ENCODE results near the gene CDK11B. TPM values are rescaled to one million over a fixed set of nuclear protein-coding genes. Genes with fewer than 3 reads are reported as not detected.
A peak's percentile ranks its signal among the peaks of the same experiment; 100 is the strongest.
"Not testable (repeated sequence)": the region's sequence is repeated elsewhere in the genome, so short reads cannot be mapped to it uniquely, and the experiment has no call there.

Gene CDK11B
- total RNA-seq, 1 donor from 2014 or later = 27.9 TPM

DNA sequence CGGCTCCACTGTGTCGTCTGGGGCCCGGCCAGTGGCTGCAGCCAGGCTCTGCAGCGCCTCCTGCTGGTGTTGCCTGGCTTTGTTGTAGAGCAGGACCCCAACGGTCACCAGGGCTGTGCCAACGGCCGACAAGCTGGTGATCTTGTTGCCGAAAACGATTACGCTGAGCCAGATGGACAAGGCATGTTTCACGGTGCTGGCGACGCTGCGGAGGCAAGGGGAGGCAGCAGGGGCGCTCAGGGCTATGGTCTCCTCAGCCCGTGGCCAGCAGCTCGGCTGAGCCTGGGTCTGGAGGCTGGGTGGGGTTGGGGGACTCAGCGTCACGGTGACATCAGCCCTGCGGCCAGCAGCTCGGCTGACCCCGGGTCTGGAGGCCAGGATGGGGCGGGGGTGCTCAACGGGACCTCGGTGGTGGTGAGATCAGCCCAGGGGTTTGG lies 7.0 kb upstream of the CDK11B start:
- intact Hi-C loops (cut with DNase I) = no loop called here
- ATAC-seq (no peak), DNase-seq (ENCODE audit: low spot score) (peak; percentile 56)

DNA sequence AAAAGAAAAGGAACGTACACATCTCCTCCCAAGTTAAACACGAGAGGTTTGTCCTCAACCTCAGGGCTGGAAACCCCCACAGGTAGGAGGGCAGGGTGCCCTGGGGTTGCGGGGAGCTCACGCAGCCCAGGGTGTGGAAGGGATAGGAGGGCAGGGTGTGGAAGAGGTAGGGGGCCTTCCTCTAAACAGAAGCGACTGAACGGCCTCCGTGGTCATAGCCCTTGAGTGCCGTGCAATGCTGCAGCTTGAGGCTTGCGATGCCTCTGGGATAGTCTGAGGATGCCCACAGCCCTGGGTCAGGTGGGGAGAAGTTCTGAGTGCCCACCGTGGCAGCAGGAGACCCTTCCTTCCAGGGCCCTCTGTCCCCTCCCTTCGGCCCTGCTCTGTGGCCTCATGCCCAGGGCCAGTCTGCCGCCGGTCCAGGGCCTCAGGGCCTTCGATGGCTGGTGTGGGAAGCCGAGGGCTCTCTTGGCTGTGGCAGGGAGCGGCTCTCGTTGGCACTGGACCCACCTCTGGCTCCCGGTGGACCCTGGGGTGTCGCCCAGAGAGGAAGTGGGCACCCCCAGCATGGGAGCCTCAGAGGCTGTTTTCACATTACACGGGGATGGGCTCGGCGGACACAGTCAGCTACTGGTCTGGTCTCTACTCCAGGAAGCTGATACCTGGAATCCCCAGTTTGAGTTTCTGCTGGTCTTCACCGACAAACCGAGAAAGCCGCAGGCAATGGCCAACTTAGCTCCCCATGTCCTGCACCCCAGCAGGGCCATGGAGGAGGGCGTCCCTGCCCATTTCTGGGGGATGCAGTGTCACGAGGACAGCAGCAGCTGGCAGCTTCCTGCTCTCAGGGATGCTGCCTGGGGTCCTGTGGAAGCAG lies 6.4 kb upstream of the CDK11B start:
- DNase-seq (ENCODE audit: low spot score) (peak; percentile 54), ATAC-seq (no peak)
- intact Hi-C loops (cut with DNase I) = no loop called here

DNA sequence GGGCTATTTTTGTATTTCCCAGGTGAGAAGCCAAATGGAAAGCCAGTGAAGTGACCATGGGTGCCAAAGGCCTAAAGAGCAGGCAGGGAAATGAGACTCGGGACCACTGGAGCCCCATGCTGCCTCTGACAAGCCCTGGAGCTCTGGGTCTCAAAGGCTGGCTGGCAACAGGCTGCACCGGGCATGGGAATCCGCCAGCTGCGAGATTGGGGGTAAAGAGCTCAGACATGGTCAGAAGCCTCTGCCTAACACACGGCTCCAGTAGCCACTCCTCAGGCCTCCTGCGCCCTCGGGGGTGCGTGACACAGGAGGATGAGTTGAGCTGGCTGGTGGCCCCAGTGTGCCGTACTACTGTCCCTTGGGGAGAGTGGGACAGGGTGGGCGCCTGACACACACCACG lies 5.5 kb upstream of the CDK11B start:
- peak; percentile 31 for DNase-seq (ENCODE audit: low spot score)
- intact Hi-C loops (cut with DNase I); ATAC-seq: not testable (repeated sequence)

DNA sequence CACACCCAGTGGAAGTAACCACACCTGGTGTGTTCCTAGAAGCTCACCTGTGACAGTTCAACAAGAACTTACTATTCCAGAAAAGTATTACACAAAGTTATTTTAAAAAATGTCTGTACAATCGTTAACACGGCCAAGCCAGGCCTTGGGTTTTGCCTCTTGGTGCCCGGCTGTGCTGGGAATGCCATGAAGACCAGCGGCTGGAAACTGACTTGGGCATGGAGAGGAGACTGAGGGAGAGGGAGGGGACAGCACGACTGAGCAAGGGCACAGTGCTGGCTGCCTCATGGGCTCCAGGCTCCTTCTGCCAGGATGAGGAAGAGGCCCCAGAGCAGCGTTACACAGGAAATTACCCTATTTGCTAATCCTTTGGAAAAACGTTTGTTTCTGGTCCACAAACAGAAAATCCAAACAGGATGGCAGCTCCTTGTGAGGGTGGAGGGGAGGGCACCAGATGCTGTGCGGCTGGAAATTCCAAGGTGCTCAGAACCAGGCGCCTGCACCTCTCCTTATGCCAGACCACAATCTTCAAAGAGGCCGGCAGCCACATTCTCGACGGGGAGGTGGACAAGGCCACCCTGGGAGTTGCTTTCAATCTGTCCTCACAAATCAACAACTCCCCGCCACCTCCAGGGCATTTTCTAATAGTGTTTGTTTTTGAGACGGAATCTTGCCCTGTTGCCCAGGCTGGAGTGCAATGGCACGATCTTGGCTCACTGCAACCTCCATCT lies 4.2 kb upstream of the CDK11B start:
- peak; percentile 53 for DNase-seq (ENCODE audit: low spot score)
- intact Hi-C loops (cut with DNase I); ATAC-seq: not testable (repeated sequence)

DNA sequence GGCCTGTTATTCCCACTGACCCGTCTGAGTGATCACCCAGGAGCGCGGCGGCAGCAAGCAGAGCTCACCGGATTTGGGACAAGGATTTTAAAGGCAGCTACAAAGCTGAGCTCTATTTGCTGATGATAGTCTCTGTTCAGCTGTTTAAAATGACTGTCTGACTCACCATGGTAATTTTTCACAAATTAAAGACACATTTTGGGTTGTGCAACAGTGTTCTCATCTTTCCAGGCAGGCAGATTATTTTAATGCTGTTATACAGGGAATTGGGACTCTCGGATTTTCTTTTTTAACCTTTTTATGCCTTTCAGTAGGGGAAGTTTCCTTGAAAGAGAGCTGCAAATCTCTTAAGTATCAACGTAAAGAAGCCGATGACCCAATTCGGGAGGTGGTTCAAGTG lies 3.6 kb upstream of the CDK11B start:
- DNase-seq (ENCODE audit: low spot score); intact Hi-C loops (cut with DNase I): not testable (repeated sequence)
- peak; percentile 9 for ATAC-seq

DNA sequence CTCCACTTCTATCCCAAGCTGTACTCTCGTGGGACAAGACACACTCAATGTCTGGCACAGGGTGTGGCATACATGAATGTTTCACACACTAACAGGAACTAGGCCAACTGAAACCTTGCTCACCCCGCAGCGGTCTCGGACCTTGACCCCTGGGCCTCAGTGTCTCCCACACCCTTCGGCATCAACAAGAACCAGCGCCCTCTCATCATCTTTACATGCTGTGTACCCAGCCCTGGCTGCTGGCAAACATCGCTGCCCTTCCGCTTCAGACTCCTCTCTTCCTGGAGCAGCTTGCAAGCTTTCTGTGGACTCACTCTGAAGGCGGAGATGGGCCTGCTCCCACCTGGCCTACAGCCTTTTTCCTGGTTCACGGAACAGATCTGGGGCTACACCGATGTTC lies 10.5 kb downstream of the CDK11B start:
- DNase-seq (ENCODE audit: low spot score) = peak; percentile 31
- intact Hi-C loops (cut with DNase I); ATAC-seq: not testable (repeated sequence)

DNA sequence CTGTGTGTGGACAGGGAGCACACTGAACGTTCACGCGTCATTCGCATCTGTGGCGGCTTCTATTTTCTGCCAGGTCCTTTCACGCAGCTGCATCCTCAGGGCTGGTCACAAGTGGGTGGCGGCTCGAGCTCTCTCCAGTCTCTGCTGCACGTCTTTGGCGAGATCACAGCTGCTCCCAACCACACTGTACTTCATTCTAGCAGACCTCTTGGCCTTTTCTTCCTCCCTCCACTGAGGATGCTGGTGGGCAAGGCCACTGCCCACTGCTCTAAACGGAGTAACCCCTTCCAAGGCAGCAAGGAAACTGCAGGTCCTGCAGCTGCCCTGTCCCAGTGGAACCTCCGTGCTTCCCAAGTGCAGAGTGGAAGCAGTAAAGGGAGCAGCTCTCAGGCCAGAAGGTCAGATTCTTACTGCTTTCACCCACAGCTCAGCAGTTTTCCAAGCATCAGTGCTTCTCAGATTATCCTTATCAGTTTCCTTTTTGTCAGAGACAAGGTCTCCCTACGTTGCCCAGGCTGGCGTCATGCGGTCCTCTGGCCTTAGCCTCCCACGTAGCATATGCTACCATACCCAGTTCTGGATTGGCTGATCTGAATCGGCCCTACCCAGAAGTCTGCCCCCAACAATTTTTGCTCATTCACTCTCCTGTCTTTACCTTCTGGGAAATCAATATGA lies 11.1 kb downstream of the CDK11B start:
- intact Hi-C loops (cut with DNase I); ATAC-seq: not testable (repeated sequence)
- DNase-seq (ENCODE audit: low spot score) = peak; percentile 42

DNA sequence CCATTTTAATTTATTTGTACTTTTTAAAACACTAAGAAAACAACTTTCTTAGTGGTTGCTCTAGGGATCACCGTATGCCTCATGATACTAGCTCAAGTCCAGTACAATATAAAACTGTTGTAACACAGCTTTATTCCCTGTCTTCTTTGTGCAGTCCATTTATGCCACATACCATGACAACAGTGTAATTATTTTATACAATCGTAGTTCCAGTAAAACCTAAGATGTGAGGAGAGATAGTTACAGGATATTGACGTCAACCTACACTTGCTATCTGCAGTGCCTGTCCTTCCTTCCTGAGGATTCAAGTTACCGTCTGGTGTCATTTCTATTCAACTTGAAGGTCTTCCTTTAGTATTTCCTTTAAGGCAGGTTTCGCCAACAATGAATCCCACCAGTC lies 12.5 kb downstream of the CDK11B start:
- ATAC-seq; DNase-seq (ENCODE audit: low spot score); intact Hi-C loops (cut with DNase I): not testable (repeated sequence)

DNA sequence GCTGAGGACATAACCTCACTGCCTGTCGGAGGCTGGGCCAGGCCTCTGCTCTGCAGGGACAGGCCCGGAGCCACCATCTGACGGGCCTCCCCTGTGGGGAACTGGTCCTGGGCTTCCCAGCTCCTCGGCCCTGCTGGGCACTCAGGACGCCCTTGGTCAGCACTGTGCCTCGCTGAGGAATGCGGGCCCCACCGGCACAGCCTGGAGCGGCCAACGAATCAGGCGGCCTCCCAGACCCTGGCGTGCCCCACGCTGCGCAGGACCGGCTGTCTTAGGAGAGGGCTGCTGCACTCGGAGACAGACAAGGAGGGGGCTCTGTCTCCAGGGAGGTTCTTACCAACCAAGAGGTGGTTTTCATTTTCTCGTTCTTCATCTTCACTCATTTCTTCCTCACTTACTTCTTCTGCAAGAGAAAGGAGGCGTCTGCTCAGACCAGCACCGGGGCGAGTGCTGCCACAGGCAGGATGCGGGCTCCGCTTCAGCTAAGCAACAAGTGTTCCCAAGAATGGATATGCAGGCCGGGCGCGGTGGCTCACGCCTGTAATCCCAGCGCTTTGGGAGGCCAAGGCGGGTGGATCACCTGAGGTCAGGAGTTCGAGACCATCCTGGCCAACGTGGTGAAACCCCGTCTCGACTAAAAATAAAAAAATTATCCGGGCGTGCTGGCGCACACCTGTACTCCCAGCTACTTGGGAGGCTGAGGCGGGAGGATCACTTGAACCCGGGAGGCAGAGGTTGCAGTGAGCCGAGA lies 17.9 kb downstream of the CDK11B start:
- peak; percentile 36 for DNase-seq (ENCODE audit: low spot score)
- intact Hi-C loops (cut with DNase I); ATAC-seq: not testable (repeated sequence)

DNA sequence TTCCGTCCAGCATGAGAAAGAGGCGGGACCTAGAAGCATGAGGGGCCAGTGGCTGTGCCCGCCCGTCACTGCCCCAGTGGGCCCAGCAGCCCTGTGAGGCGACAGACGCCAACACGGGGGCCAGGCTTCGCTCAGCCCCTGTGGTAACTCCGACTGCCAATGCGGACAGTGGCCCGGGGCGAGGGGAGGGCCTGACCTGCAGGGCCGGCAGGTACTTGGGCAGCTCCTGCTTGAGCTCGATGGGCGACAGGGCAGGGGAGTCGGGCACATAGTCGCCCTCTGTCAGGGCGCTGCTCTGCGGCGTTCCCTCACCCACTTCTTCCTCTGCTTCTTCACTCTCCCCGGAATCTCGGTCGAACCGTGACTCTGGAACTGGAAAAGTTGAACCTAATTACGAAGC lies 18.7 kb downstream of the CDK11B start:
- intact Hi-C loops (cut with DNase I); ATAC-seq: not testable (repeated sequence)
- peak; percentile 10 for DNase-seq (ENCODE audit: low spot score)

DNA sequence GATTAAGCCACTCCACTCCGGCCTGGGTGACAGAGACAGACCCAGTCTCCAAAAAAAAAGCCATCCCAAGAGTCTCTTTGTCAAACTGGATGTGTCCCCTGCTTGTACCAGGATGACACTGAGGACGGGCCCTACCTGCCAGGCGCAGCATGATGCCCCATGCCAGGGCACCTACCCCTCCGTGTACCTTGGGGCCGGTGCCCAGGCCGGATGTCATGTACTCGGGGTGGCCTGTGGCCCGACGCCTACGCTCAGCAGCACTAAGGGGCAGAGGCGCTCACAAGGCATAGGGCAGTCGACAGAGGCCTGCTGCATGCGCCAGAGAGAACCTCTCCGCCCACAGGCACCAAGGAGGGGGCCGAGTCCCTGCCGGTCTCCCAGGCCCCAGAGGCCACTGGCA lies 19.4 kb downstream of the CDK11B start:
- intact Hi-C loops (cut with DNase I); ATAC-seq: not testable (repeated sequence)
- peak; percentile 40 for DNase-seq (ENCODE audit: low spot score)

DNA sequence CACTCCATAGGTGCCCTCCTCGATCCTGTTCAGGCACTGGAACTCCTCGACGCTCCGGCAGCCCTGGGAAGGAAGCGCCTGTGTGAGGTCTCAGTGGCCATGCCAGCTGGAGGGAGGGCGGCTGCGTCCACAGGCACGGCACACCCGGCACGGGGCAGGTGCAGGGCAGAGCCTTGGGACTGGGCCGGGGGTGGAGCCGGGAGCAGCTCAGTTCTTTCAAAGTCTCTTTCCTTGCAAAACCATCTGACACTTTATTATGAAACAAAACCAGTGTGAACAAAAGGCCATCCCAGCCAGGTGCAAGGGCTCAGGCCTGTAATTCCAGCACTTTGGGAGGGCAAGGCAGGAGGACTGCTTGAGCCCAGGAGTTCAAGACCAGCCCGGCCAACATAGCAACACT lies 20.3 kb downstream of the CDK11B start:
- DNase-seq (ENCODE audit: low spot score) = peak; percentile 51
- ATAC-seq; intact Hi-C loops (cut with DNase I): not testable (repeated sequence)

DNA sequence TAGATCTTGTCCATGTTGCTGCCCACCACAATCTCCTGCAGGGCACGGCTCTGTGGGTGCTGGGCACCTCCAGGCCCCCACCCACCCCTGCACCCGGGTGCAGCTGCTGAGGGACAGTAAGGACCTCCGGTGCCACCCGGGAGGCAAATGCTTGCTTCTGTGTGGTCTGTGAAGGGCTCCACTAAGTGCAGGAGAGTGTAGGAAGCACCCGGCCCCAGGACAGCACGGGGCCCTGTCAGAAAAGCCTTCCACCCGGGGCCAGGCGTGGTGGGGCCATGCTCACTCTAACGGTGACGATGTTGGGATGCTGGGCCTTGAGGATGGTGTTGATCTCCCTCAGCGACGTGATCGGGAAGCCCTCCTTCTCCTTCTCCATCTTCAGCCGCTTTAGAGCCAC lies 21.3 kb downstream of the CDK11B start:
- intact Hi-C loops (cut with DNase I); ATAC-seq: not testable (repeated sequence)
- peak; percentile 41 for DNase-seq (ENCODE audit: low spot score)

DNA sequence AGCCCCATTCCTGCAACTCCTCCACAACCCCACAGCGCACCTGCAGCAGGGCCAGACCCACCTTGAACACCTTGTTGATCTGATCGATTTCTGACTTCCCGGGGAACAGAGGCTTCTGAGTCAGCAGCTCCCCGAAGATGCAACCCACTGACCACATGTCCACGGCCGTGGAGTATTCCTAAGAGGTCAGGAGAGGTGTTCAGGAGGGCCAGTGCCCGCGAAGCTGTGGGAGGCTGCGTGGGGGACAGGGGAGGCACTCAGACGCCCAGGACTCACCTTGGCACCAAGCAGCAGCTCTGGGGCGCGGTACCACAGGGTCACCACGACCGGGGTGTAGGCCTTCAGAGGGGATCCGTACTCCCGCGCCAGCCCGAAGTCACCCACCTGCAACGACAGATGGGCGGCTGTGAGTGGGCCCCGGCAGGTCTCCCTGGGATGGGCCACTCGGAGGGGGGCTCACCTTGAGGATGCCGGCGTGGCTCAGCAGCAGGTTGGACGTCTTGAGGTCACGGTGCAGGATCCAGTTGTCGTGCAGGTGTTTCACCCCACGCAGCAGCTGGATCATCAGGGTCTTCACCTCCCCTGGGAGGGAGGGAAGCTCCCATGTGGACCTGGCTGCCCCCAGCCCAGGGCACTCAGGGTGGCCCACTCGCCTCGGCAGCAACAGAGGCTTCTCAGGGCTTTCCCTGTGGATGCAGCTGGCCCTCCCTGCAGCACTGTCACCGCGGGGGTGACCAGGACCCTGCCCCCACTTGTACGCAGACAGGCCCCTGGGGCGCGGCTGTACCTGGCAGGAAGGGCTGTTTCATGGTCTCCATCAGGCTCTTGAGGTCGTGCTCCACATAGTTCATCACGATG lies 22.0 kb downstream of the CDK11B start:
- DNase-seq (ENCODE audit: low spot score) = peak; percentile 51
- ATAC-seq; intact Hi-C loops (cut with DNase I): not testable (repeated sequence)

DNA sequence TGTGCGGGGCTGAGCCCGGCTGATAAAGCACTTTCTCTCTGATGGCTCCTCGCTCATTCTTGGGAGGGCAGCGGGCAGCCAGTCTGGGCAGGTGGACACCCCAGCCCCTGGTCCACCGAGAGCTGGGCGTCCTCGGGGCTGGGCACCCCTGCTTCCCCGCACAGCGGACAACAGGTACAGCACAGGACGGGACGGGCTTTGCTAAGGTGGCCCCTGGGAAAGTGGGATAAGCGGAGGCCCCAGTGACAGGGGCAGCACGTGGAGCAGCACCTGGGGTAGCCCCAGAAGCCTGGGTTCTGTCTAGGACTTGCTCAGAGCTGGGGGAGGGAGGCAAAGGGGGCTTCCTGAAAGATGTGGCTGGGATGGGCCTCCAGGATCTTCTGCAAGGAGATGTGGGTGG lies 24.2 kb downstream of the CDK11B start:
- intact Hi-C loops (cut with DNase I); ATAC-seq: not testable (repeated sequence)
- DNase-seq (ENCODE audit: low spot score) = peak; percentile 45

DNA sequence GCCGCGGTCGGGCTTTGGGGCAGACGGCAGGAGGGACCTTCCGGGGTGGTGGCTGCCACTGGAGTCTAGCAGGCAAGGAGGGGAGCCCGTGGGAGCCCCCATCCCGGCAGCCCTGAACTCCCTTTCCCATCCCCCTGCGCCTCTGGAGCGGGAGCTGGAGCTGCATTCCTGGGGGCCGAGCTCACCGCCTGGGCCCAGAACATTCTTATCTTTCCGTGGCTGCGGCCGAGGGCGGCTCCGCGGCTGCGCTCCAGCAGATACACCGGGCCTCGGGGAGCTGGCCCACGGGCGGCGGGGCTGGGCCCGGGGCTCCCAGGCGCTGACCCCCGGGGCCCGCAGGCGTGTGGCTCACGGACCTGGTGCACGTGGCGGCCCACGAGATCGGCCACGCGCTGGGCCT lies 25.4 kb downstream of the CDK11B start:
- intact Hi-C loops (cut with DNase I); ATAC-seq; DNase-seq (ENCODE audit: low spot score): not testable (repeated sequence)

DNA sequence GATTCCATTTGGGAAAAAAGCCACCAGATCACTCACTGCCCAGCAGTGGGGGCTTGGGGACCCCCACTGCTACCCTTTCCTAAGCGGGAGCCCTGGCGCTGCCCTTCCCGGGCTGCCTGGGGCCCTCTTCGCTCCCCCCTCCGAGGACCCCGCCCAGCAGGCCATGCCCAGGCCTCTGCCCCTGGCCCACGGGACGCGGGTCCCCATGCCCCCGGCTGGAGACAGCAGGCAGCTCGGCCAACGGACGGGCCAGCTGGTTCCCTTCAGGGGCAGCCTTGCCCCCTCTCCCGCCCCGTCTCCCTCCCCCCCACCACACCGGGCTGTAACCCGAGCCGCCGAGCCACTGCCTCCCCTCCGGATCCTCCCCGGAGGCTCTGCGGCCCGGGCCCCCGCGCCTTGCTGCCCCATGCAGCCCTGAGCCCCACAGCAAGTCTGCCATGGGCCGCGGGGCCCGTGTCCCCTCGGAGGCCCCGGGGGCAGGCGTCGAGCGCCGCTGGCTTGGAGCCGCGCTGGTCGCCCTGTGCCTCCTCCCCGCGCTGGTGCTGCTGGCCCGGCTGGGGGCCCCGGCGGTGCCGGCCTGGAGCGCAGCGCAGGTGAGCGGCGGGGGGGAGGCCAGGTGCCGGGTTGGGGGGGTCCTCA lies 26.9 kb downstream of the CDK11B start, which contains the start of gene MMP23B:
MMP23B (plus strand) TSS at position 392 of the 639 bp plus-strand sequence; CDS start at position 438, 46 bp downstream.
- ATAC-seq (no peak), DNase-seq (ENCODE audit: low spot score) (no peak)
- intact Hi-C loops (cut with DNase I) = no loop called here

All from sciatic nerve (tissue), 2 donors.